CD4-positive, alpha-beta T cell treated with Interleukin-4 for 1 hour (primary cell): ENCODE data around the gene NR2F6.

Experiments used
- DNase-seq, 2 donors: peaks; one replicate each; pipeline ENCODE4 v3.0.0-alpha.2; 2020 to 2022

The NR2F6 gene

GRCh38 chr19:17263712-17264640 is 18.3 kb upstream of the NR2F6 start:
- no peak for DNase-seq

- no peak for DNase-seq
Observed at GRCh38 chr19:17262557-17262956, 16.8 kb upstream of the NR2F6 start.

- peak; percentile 89 to 90 for DNase-seq
Observed at GRCh38 chr19:17260842-17261325, 15.2 kb upstream of the NR2F6 start.

- no peak for DNase-seq
Observed at GRCh38 chr19:17259934-17260333, 14.2 kb upstream of the NR2F6 start.

- DNase-seq = no peak
Observed at GRCh38 chr19:17259118-17259780, 13.5 kb upstream of the NR2F6 start.

- DNase-seq = no peak
Observed at GRCh38 chr19:17256130-17256529, 10.4 kb upstream of the NR2F6 start.

- DNase-seq = no peak
Observed at GRCh38 chr19:17255150-17255621, 9.5 kb upstream of the NR2F6 start.

GRCh38 chr19:17254636-17255035 is 8.9 kb upstream of the NR2F6 start:
- no peak for DNase-seq

- no peak for DNase-seq
Observed at GRCh38 chr19:17249887-17250548, 4.3 kb upstream of the NR2F6 start.

GRCh38 chr19:17248011-17248776 is 2.5 kb upstream of the NR2F6 start:
- no peak for DNase-seq

GRCh38 chr19:17246681-17247425 is 1.1 kb upstream of the NR2F6 start:
- DNase-seq = no peak

GRCh38 chr19:17244618-17245534 is 843 bp downstream of the NR2F6 start:
- no peak for DNase-seq

GRCh38 chr19:17243830-17244617 is 1.7 kb downstream of the NR2F6 start:
- no peak for DNase-seq

GRCh38 chr19:17243211-17243829 is 2.4 kb downstream of the NR2F6 start:
- no peak for DNase-seq

GRCh38 chr19:17242431-17243208 is 3.1 kb downstream of the NR2F6 start:
- no peak for DNase-seq

GRCh38 chr19:17240826-17241399 is 4.8 kb downstream of the NR2F6 start:
- DNase-seq = no peak

GRCh38 chr19:17240062-17240752 is 5.5 kb downstream of the NR2F6 start:
- DNase-seq = no peak
